ENCODE measurements around the gene SLC35F3. TPM values are rescaled to one million over a fixed set of nuclear protein-coding genes. Genes with fewer than 3 reads are reported as not detected.

Gene SLC35F3
- total RNA-seq, 2 donors from 2014 or later, result 14.4 to 14.8 TPM

GRCh38 chr1:233994112-233994511 is 89.6 kb downstream of the SLC35F3 start:
- no peak for DNase-seq
- 91 to 92% methylated on average over 2 to 3 of the region's 3 CpGs for WGBS, 2 experiments (ENCODE audit: insufficient coverage in 1 of 2, insufficient read length in 1 of 2)
- no peaks in the 10 kb centered on the region for H3K36me3 Mint-ChIP-seq (ENCODE audit: low read depth)

DNA sequence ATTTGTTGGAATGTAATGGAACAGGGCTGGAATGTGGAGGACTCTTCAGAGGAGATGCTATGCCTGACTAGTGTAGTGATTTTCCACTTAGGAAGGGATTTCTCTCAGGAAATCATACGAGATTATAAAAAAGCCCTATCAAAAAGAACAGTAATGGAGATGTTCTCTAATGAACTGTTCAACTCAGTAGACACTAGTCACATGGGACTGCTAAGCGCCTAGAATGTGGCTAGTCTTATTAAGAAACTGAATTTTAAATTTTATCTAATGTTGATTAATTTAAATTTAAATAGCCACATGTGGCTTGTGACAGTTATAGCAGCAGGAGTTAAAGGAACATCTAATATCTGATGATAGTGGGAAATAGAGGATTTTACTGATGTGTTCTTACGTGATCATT is 94.0 kb downstream of the SLC35F3 start:
- H3K9me3 ChIP-seq (ENCODE audit: control insufficient read depth, low read length), result no peaks in the 10 kb centered on the region
- Mint-ChIP-seq H3K4me1 (peaks cover 20% of the 10 kb centered on the region), H3K9me3 (no peaks in the 10 kb centered on the region), H3K27ac (no peak overlapping the region), H3K36me3 (ENCODE audit: low read depth) (no peaks in the 10 kb centered on the region), H3K27me3 (ENCODE audit: insufficient read depth) (no peaks in the 10 kb centered on the region), H3K4me3 (no peak overlapping the region)
- no peak overlapping the region for H3K9ac ChIP-seq (ENCODE audit: extremely low read depth, low read length, poor library complexity, severe bottlenecking)
- TF ChIP-seq, protein P1, sequence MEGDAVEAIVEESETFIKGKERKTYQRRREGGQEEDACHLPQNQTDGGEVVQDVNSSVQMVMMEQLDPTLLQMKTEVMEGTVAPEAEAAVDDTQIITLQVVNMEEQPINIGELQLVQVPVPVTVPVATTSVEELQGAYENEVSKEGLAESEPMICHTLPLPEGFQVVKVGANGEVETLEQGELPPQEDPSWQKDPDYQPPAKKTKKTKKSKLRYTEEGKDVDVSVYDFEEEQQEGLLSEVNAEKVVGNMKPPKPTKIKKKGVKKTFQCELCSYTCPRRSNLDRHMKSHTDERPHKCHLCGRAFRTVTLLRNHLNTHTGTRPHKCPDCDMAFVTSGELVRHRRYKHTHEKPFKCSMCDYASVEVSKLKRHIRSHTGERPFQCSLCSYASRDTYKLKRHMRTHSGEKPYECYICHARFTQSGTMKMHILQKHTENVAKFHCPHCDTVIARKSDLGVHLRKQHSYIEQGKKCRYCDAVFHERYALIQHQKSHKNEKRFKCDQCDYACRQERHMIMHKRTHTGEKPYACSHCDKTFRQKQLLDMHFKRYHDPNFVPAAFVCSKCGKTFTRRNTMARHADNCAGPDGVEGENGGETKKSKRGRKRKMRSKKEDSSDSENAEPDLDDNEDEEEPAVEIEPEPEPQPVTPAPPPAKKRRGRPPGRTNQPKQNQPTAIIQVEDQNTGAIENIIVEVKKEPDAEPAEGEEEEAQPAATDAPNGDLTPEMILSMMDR (conservative IDR thresholded peaks at IDR 0.05), result no peak
- 87 to 100% methylated on average over 2 to 3 of the region's 3 CpGs for WGBS, 2 experiments (ENCODE audit: insufficient coverage in 1 of 2, insufficient read length in 1 of 2)
- no peak overlapping the region for H3K4me3 ChIP-seq (ENCODE audit: low read length)
- H3K4me1 ChIP-seq (ENCODE audit: control insufficient read depth, insufficient read depth, low read length), result peaks cover 11% of the 10 kb centered on the region
- no peak for DNase-seq
- no peaks in the 10 kb centered on the region for H3K36me3 ChIP-seq (ENCODE audit: control insufficient read depth, insufficient read depth, low read length)
- H3K27ac ChIP-seq (ENCODE audit: low read depth, low read length), result no peak overlapping the region
- no peaks in the 10 kb centered on the region for H3K27me3 ChIP-seq (ENCODE audit: control insufficient read depth, insufficient read depth, low read length, poor library complexity, severe bottlenecking)

More at GRCh38 chr1:233994112-233994511, 89.6 kb downstream of the SLC35F3 start:
- no peak overlapping the region for H3K4me3 Mint-ChIP-seq
- no peak overlapping the region for H3K4me3 ChIP-seq (ENCODE audit: low read length)
- no peak overlapping the region for H3K27ac Mint-ChIP-seq
- H3K27me3 Mint-ChIP-seq (ENCODE audit: insufficient read depth), result no peaks in the 10 kb centered on the region
- no peaks in the 10 kb centered on the region for H3K36me3 ChIP-seq (ENCODE audit: control insufficient read depth, insufficient read depth, low read length)
- TF ChIP-seq, protein P1 (conservative IDR thresholded peaks at IDR 0.05), result no peak
- no peaks in the 10 kb centered on the region for H3K4me1 ChIP-seq (ENCODE audit: control insufficient read depth, insufficient read depth, low read length)
- H3K27ac ChIP-seq (ENCODE audit: low read depth, low read length), result no peak overlapping the region
- H3K9ac ChIP-seq (ENCODE audit: extremely low read depth, low read length, poor library complexity, severe bottlenecking), result no peak overlapping the region
- no peaks in the 10 kb centered on the region for H3K9me3 ChIP-seq (ENCODE audit: control insufficient read depth, low read length)
- H3K27me3 ChIP-seq (ENCODE audit: control insufficient read depth, insufficient read depth, low read length, poor library complexity, severe bottlenecking), result no peaks in the 10 kb centered on the region
- no peaks in the 10 kb centered on the region for H3K9me3 Mint-ChIP-seq
- peaks cover 5% of the 10 kb centered on the region for H3K4me1 Mint-ChIP-seq

GRCh38 chr1:233998891-233999290 is 94.4 kb downstream of the SLC35F3 start:
- TF ChIP-seq, protein P1 (conservative IDR thresholded peaks at IDR 0.05), result no peak
- peaks cover 11% of the 10 kb centered on the region for H3K4me1 ChIP-seq (ENCODE audit: control insufficient read depth, insufficient read depth, low read length)
- H3K9me3 ChIP-seq (ENCODE audit: control insufficient read depth, low read length), result no peaks in the 10 kb centered on the region
- WGBS, 2 experiments (ENCODE audit: insufficient coverage in 1 of 2, insufficient read length in 1 of 2), result 86 to 90% methylated on average over 6 of the region's 6 CpGs
- no peak for DNase-seq
- H3K9ac ChIP-seq (ENCODE audit: extremely low read depth, low read length, poor library complexity, severe bottlenecking), result no peak overlapping the region
- peaks cover 20% of the 10 kb centered on the region for H3K4me1 Mint-ChIP-seq
- H3K27ac ChIP-seq (ENCODE audit: low read depth, low read length), result peak overlapping the region; percentile 81
- no peak overlapping the region for H3K4me3 ChIP-seq (ENCODE audit: low read length)
- H3K4me3 Mint-ChIP-seq, result no peak overlapping the region
- H3K9me3 Mint-ChIP-seq, result no peaks in the 10 kb centered on the region
- H3K27me3 Mint-ChIP-seq (ENCODE audit: insufficient read depth), result no peaks in the 10 kb centered on the region
- no peaks in the 10 kb centered on the region for H3K36me3 ChIP-seq (ENCODE audit: control insufficient read depth, insufficient read depth, low read length)
- no peaks in the 10 kb centered on the region for H3K36me3 Mint-ChIP-seq (ENCODE audit: low read depth)
- no peak overlapping the region for H3K27ac Mint-ChIP-seq
- no peaks in the 10 kb centered on the region for H3K27me3 ChIP-seq (ENCODE audit: control insufficient read depth, insufficient read depth, low read length, poor library complexity, severe bottlenecking)
